HEK293 (cell line): ENCODE measurements around the gene NLGN1.

Experiments used
- RBAK ChIP-seq: fragments of 450-650 bp; formaldehyde crosslinking; IDR thresholded peaks from 2 replicates; pipeline ENCODE4 v1.5.1; 2016; ENCODE audit warnings: missing biosample characterization, missing genetic modification characterization
- SALL2 ChIP-seq: fragments of 450-650 bp; formaldehyde crosslinking; IDR thresholded peaks from 2 replicates; pipeline ENCODE4 v1.5.0; 2017; ENCODE audit warnings: missing biosample characterization, mild to moderate bottlenecking, missing genetic modification characterization, borderline replicate concordance
- TRIM28 ChIP-seq: IDR thresholded peaks from 2 replicates; pipeline ENCODE4 v1.6.1; 2011; ENCODE audit warnings: low read length, control low read depth, borderline replicate concordance
- ZBTB11 ChIP-seq: fragments of 450-650 bp; formaldehyde crosslinking; conservative IDR thresholded peaks from 2 replicates; pipeline ENCODE4 v1.5.1; 2016; ENCODE audit warnings: low read depth, missing biosample characterization, missing genetic modification characterization
- ZNF274 ChIP-seq, 2 experiments: fragments of 200-500 bp in 1 of 2; fragments of 450-650 bp in 1 of 2; sonication (Bioruptor generic) in 1 of 2; formaldehyde crosslinking in 1 of 2; IDR thresholded peaks; 2 replicates each; pipeline versions ENCODE4 v1.5.1 to v1.6.1; 2014 to 2016; ENCODE audit warnings: borderline replicate concordance in 1 of 2, inconsistent platforms in 1 of 2, low read length in 1 of 2, missing biosample characterization in 1 of 2, missing genetic modification characterization in 1 of 2
- ZNF350 ChIP-seq: fragments of 450-650 bp; formaldehyde crosslinking; IDR thresholded peaks from 2 replicates; pipeline ENCODE4 v1.5.0; 2017; ENCODE audit warnings: missing biosample characterization, mild to moderate bottlenecking, missing genetic modification characterization
- TF ChIP-seq, protein P1 (sequence below): fragments of 450-650 bp; formaldehyde crosslinking; IDR thresholded peaks from 2 replicates; pipeline ENCODE4 v1.5.1; 2016; ENCODE audit warnings: missing biosample characterization, missing genetic modification characterization
- TF ChIP-seq, protein P2 (sequence below): fragments of 450-650 bp; formaldehyde crosslinking; IDR thresholded peaks from 2 replicates; pipeline ENCODE4 v1.5.1; 2016; ENCODE audit warnings: missing biosample characterization, missing genetic modification characterization

- TF ChIP-seq, protein P1, sequence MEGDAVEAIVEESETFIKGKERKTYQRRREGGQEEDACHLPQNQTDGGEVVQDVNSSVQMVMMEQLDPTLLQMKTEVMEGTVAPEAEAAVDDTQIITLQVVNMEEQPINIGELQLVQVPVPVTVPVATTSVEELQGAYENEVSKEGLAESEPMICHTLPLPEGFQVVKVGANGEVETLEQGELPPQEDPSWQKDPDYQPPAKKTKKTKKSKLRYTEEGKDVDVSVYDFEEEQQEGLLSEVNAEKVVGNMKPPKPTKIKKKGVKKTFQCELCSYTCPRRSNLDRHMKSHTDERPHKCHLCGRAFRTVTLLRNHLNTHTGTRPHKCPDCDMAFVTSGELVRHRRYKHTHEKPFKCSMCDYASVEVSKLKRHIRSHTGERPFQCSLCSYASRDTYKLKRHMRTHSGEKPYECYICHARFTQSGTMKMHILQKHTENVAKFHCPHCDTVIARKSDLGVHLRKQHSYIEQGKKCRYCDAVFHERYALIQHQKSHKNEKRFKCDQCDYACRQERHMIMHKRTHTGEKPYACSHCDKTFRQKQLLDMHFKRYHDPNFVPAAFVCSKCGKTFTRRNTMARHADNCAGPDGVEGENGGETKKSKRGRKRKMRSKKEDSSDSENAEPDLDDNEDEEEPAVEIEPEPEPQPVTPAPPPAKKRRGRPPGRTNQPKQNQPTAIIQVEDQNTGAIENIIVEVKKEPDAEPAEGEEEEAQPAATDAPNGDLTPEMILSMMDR (tag by site-specific recombination): no peak
- TF ChIP-seq, protein P2, sequence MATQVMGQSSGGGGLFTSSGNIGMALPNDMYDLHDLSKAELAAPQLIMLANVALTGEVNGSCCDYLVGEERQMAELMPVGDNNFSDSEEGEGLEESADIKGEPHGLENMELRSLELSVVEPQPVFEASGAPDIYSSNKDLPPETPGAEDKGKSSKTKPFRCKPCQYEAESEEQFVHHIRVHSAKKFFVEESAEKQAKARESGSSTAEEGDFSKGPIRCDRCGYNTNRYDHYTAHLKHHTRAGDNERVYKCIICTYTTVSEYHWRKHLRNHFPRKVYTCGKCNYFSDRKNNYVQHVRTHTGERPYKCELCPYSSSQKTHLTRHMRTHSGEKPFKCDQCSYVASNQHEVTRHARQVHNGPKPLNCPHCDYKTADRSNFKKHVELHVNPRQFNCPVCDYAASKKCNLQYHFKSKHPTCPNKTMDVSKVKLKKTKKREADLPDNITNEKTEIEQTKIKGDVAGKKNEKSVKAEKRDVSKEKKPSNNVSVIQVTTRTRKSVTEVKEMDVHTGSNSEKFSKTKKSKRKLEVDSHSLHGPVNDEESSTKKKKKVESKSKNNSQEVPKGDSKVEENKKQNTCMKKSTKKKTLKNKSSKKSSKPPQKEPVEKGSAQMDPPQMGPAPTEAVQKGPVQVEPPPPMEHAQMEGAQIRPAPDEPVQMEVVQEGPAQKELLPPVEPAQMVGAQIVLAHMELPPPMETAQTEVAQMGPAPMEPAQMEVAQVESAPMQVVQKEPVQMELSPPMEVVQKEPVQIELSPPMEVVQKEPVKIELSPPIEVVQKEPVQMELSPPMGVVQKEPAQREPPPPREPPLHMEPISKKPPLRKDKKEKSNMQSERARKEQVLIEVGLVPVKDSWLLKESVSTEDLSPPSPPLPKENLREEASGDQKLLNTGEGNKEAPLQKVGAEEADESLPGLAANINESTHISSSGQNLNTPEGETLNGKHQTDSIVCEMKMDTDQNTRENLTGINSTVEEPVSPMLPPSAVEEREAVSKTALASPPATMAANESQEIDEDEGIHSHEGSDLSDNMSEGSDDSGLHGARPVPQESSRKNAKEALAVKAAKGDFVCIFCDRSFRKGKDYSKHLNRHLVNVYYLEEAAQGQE (tag by site-specific recombination): no peak
- TF ChIP-seq SALL2 (tag by site-specific recombination) (no peak), TRIM28 (no peak), ZBTB11 (tag by site-specific recombination) (no peak), RBAK (no peak), ZNF350 (tag by site-specific recombination) (no peak), ZNF274 (IDR thresholded peaks at IDR 0.05; ENCODE audit: low read length) (no peak), ZNF274 (tag by site-specific recombination; IDR thresholded peaks at IDR 0.05; ENCODE audit: borderline replicate concordance) (no peak)
Observed at GRCh38 chr3:174126990-174127758, 729.6 kb downstream of the NLGN1 start.
